ENCODE data around the gene TMSB10. TPM values are rescaled to one million over a fixed set of nuclear protein-coding genes. Genes with fewer than 3 reads are reported as not detected.

Gene TMSB10
- total and polyA plus RNA-seq, 2 of the 13 experiments (the other 11 are each of a cell fraction or from before 2014, with no cell fraction given) = 665 to 708 TPM

DNA sequence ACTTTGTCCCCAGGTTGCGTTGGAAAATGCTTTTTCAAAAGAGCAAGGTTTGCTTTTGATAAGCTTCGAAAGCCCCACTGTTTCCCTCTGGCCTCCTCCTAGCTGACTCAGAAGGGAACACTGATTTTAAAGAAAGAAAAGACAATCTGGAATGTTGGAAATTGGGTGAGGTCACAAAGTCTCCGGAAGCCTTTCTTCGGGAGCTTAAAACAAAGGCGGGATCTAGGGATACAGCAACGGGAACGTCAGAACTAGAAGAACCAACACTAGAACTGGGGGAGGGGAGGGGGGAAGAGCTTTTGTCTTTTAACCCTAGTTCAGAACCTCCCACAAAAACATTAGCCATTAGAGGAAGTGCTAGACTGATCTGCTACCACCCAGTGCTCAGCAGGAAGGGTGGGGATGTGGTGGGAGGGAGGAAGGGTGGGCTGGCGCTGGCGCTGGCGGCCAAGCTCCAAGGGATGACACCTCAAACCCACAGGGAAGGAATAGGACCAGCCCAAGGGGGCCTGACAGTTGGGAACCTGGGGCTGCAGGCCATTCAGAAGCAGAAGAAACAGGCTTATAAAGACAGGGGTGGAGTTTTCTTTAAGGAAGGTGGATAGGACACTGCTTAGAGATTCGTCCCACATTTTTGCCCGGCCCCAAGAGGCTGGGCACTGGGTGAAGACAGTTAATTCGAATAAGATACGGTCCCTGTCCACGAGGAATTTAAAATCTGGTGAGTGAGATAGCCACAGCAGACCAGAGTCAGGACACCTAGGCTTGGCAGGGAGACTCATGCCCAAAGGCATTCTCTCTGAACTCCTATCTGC, 1.7 kb downstream of the TMSB10 start (continued):
- TF ChIP-seq ARID4A (CRISPR knock-in tag; IDR thresholded peaks at IDR 0.05; ENCODE audit: borderline replicate concordance) (no peak), CENPT (CRISPR knock-in tag; IDR thresholded peaks at IDR 0.05; ENCODE audit: low read depth) (no peak), PCBP1 (IDR thresholded peaks at IDR 0.05; ENCODE audit: borderline replicate concordance, low read depth, low read length) (no peak), MZF1 (CRISPR knock-in tag; IDR thresholded peaks at IDR 0.05; ENCODE audit: borderline replicate concordance) (no peak), ZMYM3 (CRISPR knock-in tag; IDR thresholded peaks at IDR 0.05) (no peak), RBFOX2 (IDR thresholded peaks at IDR 0.05; ENCODE audit: low read depth, low read length) (no peak; the same call in 1 of the 2 replicates), ZNF562 (CRISPR knock-in tag; IDR thresholded peaks at IDR 0.05; ENCODE audit: borderline replicate concordance) (no peak), ZNF235 (CRISPR knock-in tag; IDR thresholded peaks at IDR 0.05; ENCODE audit: borderline replicate concordance) (no peak), POLR2AphosphoS5 (IDR thresholded peaks at IDR 0.05; ENCODE audit: low read depth, low read length) (peak; percentile 26; the same call in 1 of the 2 replicates), ZBTB7B (CRISPR knock-in tag; IDR thresholded peaks at IDR 0.05) (no peak), GTF3A (CRISPR knock-in tag; conservative IDR thresholded peaks at IDR 0.05) (no peak), SP5 (CRISPR knock-in tag; IDR thresholded peaks at IDR 0.05; ENCODE audit: borderline replicate concordance, low read depth) (0 out of 2 replicates have a peak, but pooled peaks have one; percentile 5), RBAK (CRISPR knock-in tag; IDR thresholded peaks at IDR 0.05) (no peak), ZEB1 (IDR thresholded peaks at IDR 0.05; ENCODE audit: insufficient replicate concordance, low read depth) (no peak), RAD21 (CRISPR knock-in tag; IDR thresholded peaks at IDR 0.05) (0 out of 2 replicates have a peak, but pooled peaks have one; percentile 21), SNRNP70 (IDR thresholded peaks at IDR 0.05; ENCODE audit: low read depth, low read length) (no peak), ZSCAN20 (CRISPR knock-in tag; IDR thresholded peaks at IDR 0.05; ENCODE audit: borderline replicate concordance) (no peak), GABPB1 (CRISPR knock-in tag; IDR thresholded peaks at IDR 0.05) (no peak), HCFC1 (IDR thresholded peaks at IDR 0.05; ENCODE audit: low read depth, low read length) (no peak), TEAD3 (CRISPR knock-in tag; optimal IDR thresholded peaks at IDR 0.05; ENCODE audit: borderline replicate concordance) (no peak), POLR2A (IDR thresholded peaks at IDR 0.05; ENCODE audit: insufficient read depth in 1 of 2, low read depth in 2 of 2, low read length in 2 of 2) (peak; percentile 23 to 39; a peak in 2 of 4 replicates), PRPF4 (IDR thresholded peaks at IDR 0.05; ENCODE audit: low read depth, low read length, poor library complexity, severe bottlenecking) (peak; percentile 72), ADNP (CRISPR knock-in tag; IDR thresholded peaks at IDR 0.05) (no peak)
- TF ChIP-seq, protein P1, sequence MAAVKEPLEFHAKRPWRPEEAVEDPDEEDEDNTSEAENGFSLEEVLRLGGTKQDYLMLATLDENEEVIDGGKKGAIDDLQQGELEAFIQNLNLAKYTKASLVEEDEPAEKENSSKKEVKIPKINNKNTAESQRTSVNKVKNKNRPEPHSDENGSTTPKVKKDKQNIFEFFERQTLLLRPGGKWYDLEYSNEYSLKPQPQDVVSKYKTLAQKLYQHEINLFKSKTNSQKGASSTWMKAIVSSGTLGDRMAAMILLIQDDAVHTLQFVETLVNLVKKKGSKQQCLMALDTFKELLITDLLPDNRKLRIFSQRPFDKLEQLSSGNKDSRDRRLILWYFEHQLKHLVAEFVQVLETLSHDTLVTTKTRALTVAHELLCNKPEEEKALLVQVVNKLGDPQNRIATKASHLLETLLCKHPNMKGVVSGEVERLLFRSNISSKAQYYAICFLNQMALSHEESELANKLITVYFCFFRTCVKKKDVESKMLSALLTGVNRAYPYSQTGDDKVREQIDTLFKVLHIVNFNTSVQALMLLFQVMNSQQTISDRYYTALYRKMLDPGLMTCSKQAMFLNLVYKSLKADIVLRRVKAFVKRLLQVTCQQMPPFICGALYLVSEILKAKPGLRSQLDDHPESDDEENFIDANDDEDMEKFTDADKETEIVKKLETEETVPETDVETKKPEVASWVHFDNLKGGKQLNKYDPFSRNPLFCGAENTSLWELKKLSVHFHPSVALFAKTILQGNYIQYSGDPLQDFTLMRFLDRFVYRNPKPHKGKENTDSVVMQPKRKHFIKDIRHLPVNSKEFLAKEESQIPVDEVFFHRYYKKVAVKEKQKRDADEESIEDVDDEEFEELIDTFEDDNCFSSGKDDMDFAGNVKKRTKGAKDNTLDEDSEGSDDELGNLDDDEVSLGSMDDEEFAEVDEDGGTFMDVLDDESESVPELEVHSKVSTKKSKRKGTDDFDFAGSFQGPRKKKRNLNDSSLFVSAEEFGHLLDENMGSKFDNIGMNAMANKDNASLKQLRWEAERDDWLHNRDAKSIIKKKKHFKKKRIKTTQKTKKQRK (IDR thresholded peaks at IDR 0.05; ENCODE audit: low read length) = no peak

Data from HepG2 (cell line).